ENCODE data around the gene SLC12A3.

SLC12A3 gene

GRCh38 chr16:56824804-56825203 lies 40.2 kb upstream of the SLC12A3 start:
- no peak for TF ChIP-seq CSDC2 (CRISPR knock-in tag; IDR thresholded peaks at IDR 0.05)
- TF ChIP-seq ZNF70 (CRISPR knock-in tag; IDR thresholded peaks at IDR 0.05) = no peak
- no peak for TF ChIP-seq ZNF565 (CRISPR knock-in tag; conservative IDR thresholded peaks at IDR 0.05; ENCODE audit: low read depth)
- no peak for ATAC-seq

GRCh38 chr16:56825826-56826225 lies 39.2 kb upstream of the SLC12A3 start:
- TF ChIP-seq ISL1 (CRISPR knock-in tag; IDR thresholded peaks at IDR 0.05) (peak; percentile 64), ARNTL (CRISPR knock-in tag; IDR thresholded peaks at IDR 0.05; ENCODE audit: borderline replicate concordance, low read depth) (no peak), ZNF565 (CRISPR knock-in tag; conservative IDR thresholded peaks at IDR 0.05; ENCODE audit: low read depth) (no peak), PATZ1 (CRISPR knock-in tag; IDR thresholded peaks at IDR 0.05; ENCODE audit: borderline replicate concordance) (no peak), ZNF8 (CRISPR knock-in tag; IDR thresholded peaks at IDR 0.05) (no peak), ZFP3 (CRISPR knock-in tag; IDR thresholded peaks at IDR 0.05) (no peak), TCF4 (CRISPR knock-in tag; IDR thresholded peaks at IDR 0.05; ENCODE audit: borderline replicate concordance) (0 out of 2 replicates have a peak, but pooled peaks have one; percentile 37), BACH2 (CRISPR knock-in tag; IDR thresholded peaks at IDR 0.05; ENCODE audit: borderline replicate concordance) (no peak)
- no peak for ATAC-seq

GRCh38 chr16:56828647-56829046 lies 36.4 kb upstream of the SLC12A3 start:
- no peak for ATAC-seq
- TF ChIP-seq ZFP3 (CRISPR knock-in tag; IDR thresholded peaks at IDR 0.05) (no peak), ZNF70 (CRISPR knock-in tag; IDR thresholded peaks at IDR 0.05) (no peak), ESRRG (CRISPR knock-in tag; IDR thresholded peaks at IDR 0.05) (no peak), ZNF565 (CRISPR knock-in tag; conservative IDR thresholded peaks at IDR 0.05; ENCODE audit: low read depth) (no peak), RARB (CRISPR knock-in tag; IDR thresholded peaks at IDR 0.05) (no peak), SNAI2 (CRISPR knock-in tag; IDR thresholded peaks at IDR 0.05) (no peak), POU6F1 (CRISPR knock-in tag; IDR thresholded peaks at IDR 0.05; ENCODE audit: borderline replicate concordance, low read depth) (no peak), CSDC2 (CRISPR knock-in tag; IDR thresholded peaks at IDR 0.05) (no peak), TCF4 (CRISPR knock-in tag; IDR thresholded peaks at IDR 0.05; ENCODE audit: borderline replicate concordance) (no peak), ZFP30 (CRISPR knock-in tag; IDR thresholded peaks at IDR 0.05) (no peak), TSHZ2 (CRISPR knock-in tag; IDR thresholded peaks at IDR 0.05) (no peak), ZNF8 (CRISPR knock-in tag; IDR thresholded peaks at IDR 0.05) (no peak), CSRNP3 (CRISPR knock-in tag; IDR thresholded peaks at IDR 0.05) (no peak), TOX (CRISPR knock-in tag; IDR thresholded peaks at IDR 0.05; ENCODE audit: borderline replicate concordance) (no peak), BACH2 (CRISPR knock-in tag; IDR thresholded peaks at IDR 0.05; ENCODE audit: borderline replicate concordance) (no peak), OSR1 (CRISPR knock-in tag; IDR thresholded peaks at IDR 0.05) (no peak), CREB5 (CRISPR knock-in tag; IDR thresholded peaks at IDR 0.05; ENCODE audit: low read depth) (no peak), ISL1 (CRISPR knock-in tag; IDR thresholded peaks at IDR 0.05) (no peak)

Data from SK-N-SH treated with all-trans-retinoic acid at 6 μM for 48 hours (cell line).